ENCODE results near the gene GNG7.

GNG7 gene

GRCh38 chr19:2729943-2730818, 27.7 kb upstream of the GNG7 start:
- ChIA-PET CTCF (no interaction called here), POLR2A (interaction anchor here (1.0 to 1.3 kb wide), 2 partner anchors 9 to 10 kb away, joined by 3 read pairs; no protein-coding TSS in a partner anchor)
- no peak for TF ChIP-seq ZNF384 (IDR thresholded peaks at IDR 0.05)
- TF ChIP-seq ELF4 (IDR thresholded peaks at IDR 0.05) = no peak
- TF ChIP-seq LEF1 (IDR thresholded peaks at IDR 0.05; ENCODE audit: borderline replicate concordance) = no peak
- TF ChIP-seq SP1 (IDR thresholded peaks at IDR 0.05) = no peak
- no peak for TF ChIP-seq L3MBTL2 (conservative IDR thresholded peaks at IDR 0.05)
- TF ChIP-seq, protein P1, sequence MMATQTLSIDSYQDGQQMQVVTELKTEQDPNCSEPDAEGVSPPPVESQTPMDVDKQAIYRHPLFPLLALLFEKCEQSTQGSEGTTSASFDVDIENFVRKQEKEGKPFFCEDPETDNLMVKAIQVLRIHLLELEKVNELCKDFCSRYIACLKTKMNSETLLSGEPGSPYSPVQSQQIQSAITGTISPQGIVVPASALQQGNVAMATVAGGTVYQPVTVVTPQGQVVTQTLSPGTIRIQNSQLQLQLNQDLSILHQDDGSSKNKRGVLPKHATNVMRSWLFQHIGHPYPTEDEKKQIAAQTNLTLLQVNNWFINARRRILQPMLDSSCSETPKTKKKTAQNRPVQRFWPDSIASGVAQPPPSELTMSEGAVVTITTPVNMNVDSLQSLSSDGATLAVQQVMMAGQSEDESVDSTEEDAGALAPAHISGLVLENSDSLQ (IDR thresholded peaks at IDR 0.05) = no peak
- TF ChIP-seq FOXK2 (IDR thresholded peaks at IDR 0.05) = no peak
- no peak for TF ChIP-seq FOXA1 (IDR thresholded peaks at IDR 0.05)
- DNase-seq (ENCODE audit: extremely low spot score) = no peak

DNA sequence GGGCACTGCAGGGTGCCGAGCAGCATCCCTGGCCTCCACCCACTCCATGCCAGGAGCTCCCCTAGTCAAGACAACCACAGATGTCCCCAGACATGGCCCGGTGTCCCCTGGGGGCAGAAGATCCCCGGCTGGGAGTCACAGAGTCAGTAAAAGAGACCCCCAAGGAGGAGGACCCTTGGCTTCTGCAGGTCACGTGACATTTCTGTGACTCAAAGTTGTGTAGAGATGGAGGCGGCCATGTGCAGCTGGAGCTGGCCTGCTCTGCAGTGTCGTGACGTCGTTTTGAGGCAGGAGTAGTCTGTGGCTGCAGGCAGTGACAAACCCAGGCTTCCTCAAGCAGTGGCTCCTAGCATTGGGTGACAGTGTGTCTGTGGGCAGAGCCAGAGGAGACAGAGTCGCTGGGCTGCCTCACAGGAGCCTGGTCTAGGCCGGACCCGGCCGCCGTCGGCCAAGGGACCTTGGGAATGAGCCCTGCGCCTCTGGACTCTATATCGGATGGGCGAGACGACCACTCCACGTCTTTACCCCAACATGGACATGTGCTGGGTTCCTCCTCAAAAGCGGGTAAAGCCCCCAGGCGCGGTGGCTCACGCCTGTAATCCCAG, 26.4 kb upstream of the GNG7 start:
- CTCF ChIA-PET = no interaction called here
- TF ChIP-seq ARNT (IDR thresholded peaks at IDR 0.05) (no peak), FOXA1 (IDR thresholded peaks at IDR 0.05) (no peak), ZNF384 (IDR thresholded peaks at IDR 0.05) (no peak), LEF1 (IDR thresholded peaks at IDR 0.05; ENCODE audit: borderline replicate concordance) (no peak), CTBP1 (IDR thresholded peaks at IDR 0.05; ENCODE audit: borderline replicate concordance) (no peak), ELF4 (IDR thresholded peaks at IDR 0.05) (no peak), TARDBP (IDR thresholded peaks at IDR 0.05) (no peak), HDGF (IDR thresholded peaks at IDR 0.05; ENCODE audit: borderline replicate concordance) (no peak), SUZ12 (IDR thresholded peaks at IDR 0.05) (no peak), SP1 (IDR thresholded peaks at IDR 0.05) (no peak), NFRKB (IDR thresholded peaks at IDR 0.05) (no peak), FOXK2 (IDR thresholded peaks at IDR 0.05) (no peak), L3MBTL2 (conservative IDR thresholded peaks at IDR 0.05) (no peak), FOXM1 (IDR thresholded peaks at IDR 0.05; ENCODE audit: borderline replicate concordance) (no peak), BHLHE40 (IDR thresholded peaks at IDR 0.05; ENCODE audit: borderline replicate concordance) (no peak)
- TF ChIP-seq, protein P1 (IDR thresholded peaks at IDR 0.05) = no peak
- DNase-seq (ENCODE audit: extremely low spot score) = no peak
- POLR2A ChIA-PET = no interaction called here

DNA sequence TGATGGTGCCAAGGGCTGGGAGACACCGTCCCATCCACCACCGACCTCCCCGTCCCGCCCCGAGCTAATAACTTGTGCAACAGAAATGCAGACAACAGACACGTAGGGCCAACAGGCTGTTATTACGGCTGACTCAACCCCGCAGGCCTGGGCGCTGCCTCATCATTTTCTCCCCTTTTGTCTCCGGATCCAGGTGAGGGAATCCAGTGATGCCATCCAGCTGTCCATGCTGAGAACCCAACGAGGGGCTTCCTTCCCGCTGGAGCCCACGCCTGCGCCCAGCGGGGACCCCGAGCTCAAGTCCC, 25.1 kb upstream of the GNG7 start:
- no peak for DNase-seq (ENCODE audit: extremely low spot score)
- ChIA-PET CTCF (no interaction called here), POLR2A (interaction anchor here (0.6 kb wide), 1 partner anchor 12 kb away, joined by 3 read pairs; no protein-coding TSS in a partner anchor)
- TF ChIP-seq HDGF (IDR thresholded peaks at IDR 0.05; ENCODE audit: borderline replicate concordance) (no peak), SP1 (IDR thresholded peaks at IDR 0.05) (no peak), ELF4 (IDR thresholded peaks at IDR 0.05) (no peak), FOXA1 (IDR thresholded peaks at IDR 0.05) (no peak), CTBP1 (IDR thresholded peaks at IDR 0.05; ENCODE audit: borderline replicate concordance) (no peak), TARDBP (IDR thresholded peaks at IDR 0.05) (no peak), FOXK2 (IDR thresholded peaks at IDR 0.05) (no peak), ARNT (IDR thresholded peaks at IDR 0.05) (no peak), NFRKB (IDR thresholded peaks at IDR 0.05) (no peak), SUZ12 (IDR thresholded peaks at IDR 0.05) (no peak), FOXM1 (IDR thresholded peaks at IDR 0.05; ENCODE audit: borderline replicate concordance) (no peak)
- TF ChIP-seq, protein P1 (IDR thresholded peaks at IDR 0.05) = no peak

DNA sequence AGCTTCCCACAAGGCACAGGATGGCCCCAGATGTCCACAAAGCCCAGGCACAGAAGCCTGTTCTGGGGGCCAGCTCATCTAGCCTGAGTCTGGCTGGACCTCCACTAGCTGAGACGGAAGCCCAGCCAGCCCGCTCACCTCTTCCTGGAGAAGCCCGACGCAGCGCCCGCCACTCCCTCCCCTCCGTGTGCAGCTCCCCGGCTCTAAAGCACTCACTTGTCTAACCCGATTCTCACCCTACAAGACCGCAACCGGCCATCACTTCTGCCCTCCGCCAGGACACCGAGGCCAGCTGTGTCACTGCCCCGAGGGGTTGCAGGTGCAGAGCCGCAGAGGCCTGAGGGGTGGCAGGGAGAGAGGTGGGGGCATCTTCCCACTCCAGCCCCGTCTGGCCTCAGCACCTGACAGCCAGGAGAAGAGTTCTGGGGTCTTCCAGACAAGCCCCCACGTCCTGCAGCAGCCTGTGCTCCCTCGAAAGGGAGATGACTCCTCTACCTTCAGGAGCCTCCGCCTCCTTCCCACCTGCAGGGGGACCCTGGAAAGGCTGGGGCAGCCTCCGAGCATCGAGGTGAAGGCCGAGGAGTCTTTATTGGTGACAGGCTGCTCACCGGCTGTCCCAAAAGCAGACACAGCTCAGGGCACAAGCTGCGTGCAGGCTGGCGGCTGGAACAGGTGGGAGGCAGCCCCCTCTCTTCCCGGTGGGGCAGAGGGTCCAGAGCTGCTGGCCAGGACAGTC, 24.6 kb upstream of the GNG7 start:
- ChIA-PET POLR2A (interaction anchor here (0.6 kb wide), 1 partner anchor 12 kb away, joined by 3 read pairs; no protein-coding TSS in a partner anchor), CTCF (no interaction called here)
- no peak for DNase-seq (ENCODE audit: extremely low spot score)
- TF ChIP-seq LEF1 (IDR thresholded peaks at IDR 0.05; ENCODE audit: borderline replicate concordance) (no peak), ARNT (IDR thresholded peaks at IDR 0.05) (no peak), CTBP1 (IDR thresholded peaks at IDR 0.05; ENCODE audit: borderline replicate concordance) (no peak), HDGF (IDR thresholded peaks at IDR 0.05; ENCODE audit: borderline replicate concordance) (no peak), L3MBTL2 (conservative IDR thresholded peaks at IDR 0.05) (no peak)
- TF ChIP-seq, protein P1 (IDR thresholded peaks at IDR 0.05) = no peak

GRCh38 chr19:2726160-2726855, 23.8 kb upstream of the GNG7 start:
- TF ChIP-seq FOXK2 (IDR thresholded peaks at IDR 0.05) (no peak), LEF1 (IDR thresholded peaks at IDR 0.05; ENCODE audit: borderline replicate concordance) (no peak), ARNT (IDR thresholded peaks at IDR 0.05) (no peak), L3MBTL2 (conservative IDR thresholded peaks at IDR 0.05) (no peak), FOXM1 (IDR thresholded peaks at IDR 0.05; ENCODE audit: borderline replicate concordance) (no peak), SUZ12 (IDR thresholded peaks at IDR 0.05) (no peak), ELF4 (IDR thresholded peaks at IDR 0.05) (no peak), NFRKB (IDR thresholded peaks at IDR 0.05) (no peak), ZNF384 (IDR thresholded peaks at IDR 0.05) (no peak)
- no peak for DNase-seq (ENCODE audit: extremely low spot score)
- CTCF ChIA-PET = no interaction called here
- POLR2A ChIA-PET = no interaction called here
